ENCODE measurements around the gene CCN5.
"Not testable (repeated sequence)": the region's sequence is repeated elsewhere in the genome, so short reads cannot be mapped to it uniquely, and the experiment has no call there.

CCN5 gene

GRCh38 chr20:44759595-44759994, 44.4 kb downstream of the CCN5 start:
- DNase-seq (ENCODE audit: low read depth): no peak

GRCh38 chr20:44761423-44761822, 46.3 kb downstream of the CCN5 start:
- no peak for DNase-seq (ENCODE audit: low read depth)

GRCh38 chr20:44762466-44763140, 47.4 kb downstream of the CCN5 start:
- no peak for DNase-seq (ENCODE audit: low read depth)

- DNase-seq (ENCODE audit: low read depth): not testable (repeated sequence)
Measured at GRCh38 chr20:44763798-44764197, 48.6 kb downstream of the CCN5 start.

- no peak for DNase-seq (ENCODE audit: low read depth)
Measured at GRCh38 chr20:44765091-44765490, 49.9 kb downstream of the CCN5 start.

GRCh38 chr20:44765701-44766347, 50.7 kb downstream of the CCN5 start:
- DNase-seq (ENCODE audit: low read depth): no peak

GRCh38 chr20:44768256-44768655, 53.1 kb downstream of the CCN5 start:
- DNase-seq (ENCODE audit: low read depth): no peak

GRCh38 chr20:44768854-44769480, 53.8 kb downstream of the CCN5 start:
- DNase-seq (ENCODE audit: low read depth): no peak

- no peak for DNase-seq (ENCODE audit: low read depth)
Measured at GRCh38 chr20:44769481-44769863, 54.3 kb downstream of the CCN5 start.

GRCh38 chr20:44770484-44771171, 55.5 kb downstream of the CCN5 start:
- no peak for DNase-seq (ENCODE audit: low read depth)

GRCh38 chr20:44771172-44771535, 56.0 kb downstream of the CCN5 start:
- DNase-seq (ENCODE audit: low read depth): no peak

- no peak for DNase-seq (ENCODE audit: low read depth)
Measured at GRCh38 chr20:44772636-44773035, 57.5 kb downstream of the CCN5 start.

GRCh38 chr20:44773070-44773829, 58.1 kb downstream of the CCN5 start:
- no peak for DNase-seq (ENCODE audit: low read depth)

- peak; percentile 32 for DNase-seq (ENCODE audit: low read depth)
Measured at GRCh38 chr20:44776980-44777379, 61.8 kb downstream of the CCN5 start.
